Glutamatergic neuron (in vitro differentiated cells): ENCODE measurements around the gene GNGT1. TPM values are rescaled to one million over a fixed set of nuclear protein-coding genes. Genes with fewer than 3 reads are reported as not detected.

Source experiments
- DNase-seq: peaks from one replicate; pipeline ENCODE4 v3.0.0; 2022
- H3K27ac Mint-ChIP-seq: one replicate; pipeline ENCODE4 v1.8.0; 2020; ENCODE audit warnings: mild to moderate bottlenecking, mixed read lengths, inconsistent platforms; ENCODE audit not compliant: unreplicated experiment
- H3K27me3 Mint-ChIP-seq: one replicate; pipeline ENCODE4 v1.8.0; 2020; ENCODE audit warnings: mild to moderate bottlenecking, moderate library complexity, mixed read lengths, inconsistent platforms; ENCODE audit not compliant: unreplicated experiment
- H3K36me3 Mint-ChIP-seq: one replicate; pipeline ENCODE4 v1.8.0; 2020; ENCODE audit warnings: mild to moderate bottlenecking, mixed read lengths, inconsistent platforms; ENCODE audit not compliant: unreplicated experiment
- H3K4me1 Mint-ChIP-seq: one replicate; pipeline ENCODE4 v1.8.0; 2020; ENCODE audit warnings: mild to moderate bottlenecking, low read depth, mixed read lengths, inconsistent platforms; ENCODE audit not compliant: unreplicated experiment
- H3K4me3 Mint-ChIP-seq: one replicate; pipeline ENCODE4 v1.8.0; 2020; ENCODE audit warnings: mild to moderate bottlenecking, mixed read lengths, inconsistent platforms; ENCODE audit not compliant: unreplicated experiment
- H3K9me3 Mint-ChIP-seq: one replicate; pipeline ENCODE4 v1.8.0; 2020; ENCODE audit warnings: mild to moderate bottlenecking, moderate library complexity, mixed read lengths, inconsistent platforms; ENCODE audit not compliant: unreplicated experiment
- total RNA-seq: library from RNA; stranded (reverse); fragmentation: NEBNext Ultra II Directional; extraction: Animal tissue kit (Norgen Biotek cat#: 25700); gene quantifications from one replicate; pipeline ENCODE4 v1.2.1, GENCODE V29; 2021; ENCODE audit not compliant: unreplicated experiment
- TF ChIP-seq, protein P1 (sequence below): fragments of 200-600 bp; sonication (generic); IDR thresholded peaks from one replicate; pipeline ENCODE4 v1.5.0; 2021; ENCODE audit not compliant: partially characterized antibody, unreplicated experiment

The GNGT1 gene
- total RNA-seq, 1 donor from 2014 or later = not detected

DNA sequence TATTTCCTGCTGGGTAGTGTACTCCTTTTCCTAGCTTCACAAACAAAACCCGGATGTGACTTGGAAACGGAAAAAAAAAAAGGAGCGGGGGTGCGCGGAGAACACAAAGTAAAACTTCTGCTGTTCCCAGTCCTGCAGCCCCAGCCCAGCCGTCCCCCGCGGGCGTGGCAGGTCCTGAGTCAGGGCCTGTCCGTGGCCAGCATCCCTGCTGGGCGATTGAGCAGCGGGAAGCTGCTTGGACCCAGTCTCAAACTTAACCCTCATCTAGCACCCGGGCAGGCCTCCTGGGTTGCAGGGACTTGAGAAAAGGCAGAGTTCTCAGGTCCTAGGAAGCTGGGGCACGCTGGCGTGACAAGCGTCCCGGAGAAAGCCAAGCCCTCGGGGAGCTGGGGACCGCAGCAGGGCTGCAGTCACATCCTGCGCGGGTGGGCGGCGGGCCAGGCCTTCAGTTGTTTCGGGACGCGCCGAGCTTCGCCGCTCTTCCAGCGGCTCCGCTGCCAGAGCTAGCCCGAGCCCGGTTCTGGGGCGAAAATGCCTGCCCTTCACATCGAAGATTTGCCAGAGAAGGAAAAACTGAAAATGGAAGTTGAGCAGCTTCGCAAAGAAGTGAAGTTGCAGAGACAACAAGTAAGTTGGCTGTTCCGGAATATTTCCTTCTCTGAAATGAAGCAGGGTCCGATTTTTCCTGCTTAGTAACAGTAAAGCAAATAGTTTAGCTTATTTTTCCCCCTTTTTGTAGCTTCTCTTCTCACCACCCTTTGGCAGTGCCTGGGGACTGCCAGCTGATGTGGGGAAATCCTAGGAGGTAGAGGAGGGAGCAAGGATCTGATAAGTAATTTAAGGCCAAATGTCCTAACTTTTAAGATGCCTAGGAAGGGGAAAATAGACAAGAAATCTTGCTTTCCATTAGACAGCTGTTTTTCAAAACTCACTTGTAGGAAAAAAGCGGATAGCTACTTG, 15.5 kb downstream of the GNGT1 start, which contains the start of gene GNG11:
GNG11 (plus strand) TSS at position 129 of the 960 bp plus-strand sequence; CDS start at position 532, 403 bp downstream.
- Mint-ChIP-seq H3K4me1 (peaks cover 3% of the 10 kb centered on the region), H3K27ac (no peak within 1 kb of the TSS), H3K4me3 (peak within 1 kb of the TSS; percentile 71), H3K36me3 (no peaks in the 10 kb centered on the region), H3K9me3 (no peaks in the 10 kb centered on the region), H3K27me3 (no peaks in the 10 kb centered on the region)
- TF ChIP-seq, protein P1, sequence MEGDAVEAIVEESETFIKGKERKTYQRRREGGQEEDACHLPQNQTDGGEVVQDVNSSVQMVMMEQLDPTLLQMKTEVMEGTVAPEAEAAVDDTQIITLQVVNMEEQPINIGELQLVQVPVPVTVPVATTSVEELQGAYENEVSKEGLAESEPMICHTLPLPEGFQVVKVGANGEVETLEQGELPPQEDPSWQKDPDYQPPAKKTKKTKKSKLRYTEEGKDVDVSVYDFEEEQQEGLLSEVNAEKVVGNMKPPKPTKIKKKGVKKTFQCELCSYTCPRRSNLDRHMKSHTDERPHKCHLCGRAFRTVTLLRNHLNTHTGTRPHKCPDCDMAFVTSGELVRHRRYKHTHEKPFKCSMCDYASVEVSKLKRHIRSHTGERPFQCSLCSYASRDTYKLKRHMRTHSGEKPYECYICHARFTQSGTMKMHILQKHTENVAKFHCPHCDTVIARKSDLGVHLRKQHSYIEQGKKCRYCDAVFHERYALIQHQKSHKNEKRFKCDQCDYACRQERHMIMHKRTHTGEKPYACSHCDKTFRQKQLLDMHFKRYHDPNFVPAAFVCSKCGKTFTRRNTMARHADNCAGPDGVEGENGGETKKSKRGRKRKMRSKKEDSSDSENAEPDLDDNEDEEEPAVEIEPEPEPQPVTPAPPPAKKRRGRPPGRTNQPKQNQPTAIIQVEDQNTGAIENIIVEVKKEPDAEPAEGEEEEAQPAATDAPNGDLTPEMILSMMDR = no peak
- DNase-seq = peak; percentile 71

DNA sequence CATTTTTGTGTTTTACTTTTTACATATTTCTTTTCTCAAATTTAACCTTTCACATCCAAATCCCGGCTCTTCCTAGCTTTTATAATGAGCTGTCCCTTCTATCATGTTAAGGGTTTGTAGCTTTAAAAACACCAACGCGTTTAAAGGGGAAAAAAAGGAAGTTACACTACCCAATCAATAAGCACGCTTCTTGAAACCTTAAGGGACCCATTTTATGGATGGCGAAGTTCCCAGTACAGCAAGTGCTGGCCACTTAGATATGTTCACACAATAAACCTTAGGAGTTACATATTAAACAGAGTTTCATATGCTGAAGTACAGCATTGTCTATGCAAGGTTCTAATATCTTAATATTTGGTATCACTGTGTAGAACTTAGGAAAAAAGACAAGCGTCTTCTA, 16.9 kb downstream of the GNGT1 start:
- no peak for DNase-seq
- Mint-ChIP-seq H3K36me3 (no peaks in the 10 kb centered on the region), H3K9me3 (no peaks in the 10 kb centered on the region), H3K4me3 (no peak overlapping the region), H3K4me1 (peaks cover 3% of the 10 kb centered on the region), H3K27me3 (no peaks in the 10 kb centered on the region), H3K27ac (no peak overlapping the region)
- TF ChIP-seq, protein P1 = no peak

DNA sequence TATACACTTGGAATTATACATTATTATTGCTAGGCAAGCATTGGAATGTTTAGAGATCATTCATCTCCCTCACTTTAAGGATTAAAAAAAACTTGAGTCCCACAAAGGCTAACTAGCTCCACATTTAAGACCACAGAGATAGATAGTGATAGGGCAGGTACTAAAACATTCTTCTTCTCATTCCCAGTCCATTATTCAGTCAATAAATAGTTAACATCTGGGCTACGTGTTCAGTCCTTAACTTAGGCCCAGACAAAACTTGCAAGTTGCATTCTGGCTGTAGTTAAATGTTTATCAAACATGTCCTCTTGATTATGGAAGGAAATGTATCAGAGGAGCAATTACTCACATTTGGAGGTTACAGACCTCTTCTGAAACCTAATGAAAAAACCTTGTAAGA, 17.6 kb downstream of the GNGT1 start:
- H3K9me3 Mint-ChIP-seq = no peaks in the 10 kb centered on the region
- no peak overlapping the region for H3K4me3 Mint-ChIP-seq
- H3K36me3 Mint-ChIP-seq = no peaks in the 10 kb centered on the region
- TF ChIP-seq, protein P1 = no peak
- DNase-seq = no peak
- no peak overlapping the region for H3K27ac Mint-ChIP-seq
- H3K4me1 Mint-ChIP-seq = peaks cover 3% of the 10 kb centered on the region
- H3K27me3 Mint-ChIP-seq = no peaks in the 10 kb centered on the region

DNA sequence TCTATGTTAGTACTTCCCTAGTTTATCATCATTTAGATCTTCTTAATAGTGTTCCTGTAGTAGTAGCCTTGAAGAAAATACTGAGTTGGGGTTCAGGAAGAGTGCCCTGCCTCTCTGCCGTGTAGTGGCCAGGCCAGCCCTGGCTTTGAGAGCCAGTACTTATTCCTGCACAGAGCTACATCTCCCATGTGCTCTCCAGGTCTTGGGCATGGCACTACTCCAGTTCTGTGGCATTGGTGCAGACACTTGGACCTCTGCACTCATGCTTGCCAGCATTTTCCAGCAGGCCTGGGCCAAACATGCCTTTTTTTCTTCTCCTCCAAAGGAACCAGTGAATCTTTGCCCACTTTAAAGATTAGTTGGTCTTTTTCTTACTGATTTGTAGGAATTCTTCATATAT, 20.4 kb downstream of the GNGT1 start:
- H3K9me3 Mint-ChIP-seq = no peaks in the 10 kb centered on the region
- peaks cover 2% of the 10 kb centered on the region for H3K27me3 Mint-ChIP-seq
- H3K27ac Mint-ChIP-seq = no peak overlapping the region
- no peaks in the 10 kb centered on the region for H3K36me3 Mint-ChIP-seq
- TF ChIP-seq, protein P1 = no peak
- no peak overlapping the region for H3K4me3 Mint-ChIP-seq
- H3K4me1 Mint-ChIP-seq = peaks cover 3% of the 10 kb centered on the region
- DNase-seq = no peak

DNA sequence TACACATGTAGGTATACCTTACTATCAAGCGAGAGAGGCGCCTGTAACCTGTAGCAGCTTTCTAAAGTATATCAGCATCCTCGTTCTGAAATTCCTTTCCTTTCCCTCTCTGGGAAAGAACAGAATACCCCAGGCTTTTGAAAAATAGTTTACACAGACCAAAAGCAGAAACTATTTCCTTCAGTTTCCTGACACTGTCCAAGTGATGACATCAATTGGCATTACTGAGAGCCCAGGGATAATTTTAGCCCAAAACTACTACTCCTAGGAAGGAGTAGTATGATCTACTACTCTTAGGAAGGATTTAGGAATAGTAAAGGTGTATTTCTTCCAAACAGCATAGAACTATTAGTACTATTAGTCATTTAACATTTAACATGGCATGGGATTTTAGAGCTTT, 21.2 kb downstream of the GNGT1 start:
- Mint-ChIP-seq H3K27ac (no peak overlapping the region), H3K9me3 (no peaks in the 10 kb centered on the region), H3K4me3 (no peak overlapping the region), H3K4me1 (peaks cover 3% of the 10 kb centered on the region), H3K27me3 (peaks cover 2% of the 10 kb centered on the region), H3K36me3 (no peaks in the 10 kb centered on the region)
- TF ChIP-seq, protein P1 = no peak
- no peak for DNase-seq
